Erythroblast (primary cell): ENCODE measurements around the gene KRT27.

Source experiments
- GATA1 ChIP-seq: IDR thresholded peaks from 2 replicates; pipeline ENCODE4 v1.6.1; 2011; ENCODE audit warnings: low read depth, mild to moderate bottlenecking, control low read depth, low read length, moderate library complexity
- POLR2A ChIP-seq: IDR thresholded peaks from 2 replicates; pipeline ENCODE4 v1.6.1; 2011; ENCODE audit warnings: mild to moderate bottlenecking, low read length

DNA sequence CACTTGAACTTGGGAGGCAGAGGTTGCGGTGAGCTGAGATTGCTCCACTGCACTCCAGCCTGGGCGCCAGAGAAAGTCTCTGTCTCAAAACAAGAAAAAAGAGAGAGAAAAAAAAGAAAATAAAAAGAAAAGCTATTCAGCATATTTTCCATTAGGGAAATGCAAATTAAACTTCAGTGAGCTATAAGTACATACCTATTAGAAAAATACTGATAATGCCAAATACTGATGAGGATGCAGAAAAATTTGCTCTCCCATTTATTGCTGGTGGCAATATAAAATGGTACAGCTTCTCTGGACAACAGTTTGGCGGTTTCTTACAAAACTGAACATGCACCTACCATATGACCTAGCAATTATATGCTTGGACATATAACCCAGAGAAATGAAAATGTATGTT is 30.3 kb upstream of the KRT27 start:
- TF ChIP-seq POLR2A (no peak), GATA1 (no peak)
